Measurements from ENCODE around the gene MUC21.
"Not testable (repeated sequence)": the region's sequence is repeated elsewhere in the genome, so short reads cannot be mapped to it uniquely, and the experiment has no call there.

The MUC21 gene

DNA sequence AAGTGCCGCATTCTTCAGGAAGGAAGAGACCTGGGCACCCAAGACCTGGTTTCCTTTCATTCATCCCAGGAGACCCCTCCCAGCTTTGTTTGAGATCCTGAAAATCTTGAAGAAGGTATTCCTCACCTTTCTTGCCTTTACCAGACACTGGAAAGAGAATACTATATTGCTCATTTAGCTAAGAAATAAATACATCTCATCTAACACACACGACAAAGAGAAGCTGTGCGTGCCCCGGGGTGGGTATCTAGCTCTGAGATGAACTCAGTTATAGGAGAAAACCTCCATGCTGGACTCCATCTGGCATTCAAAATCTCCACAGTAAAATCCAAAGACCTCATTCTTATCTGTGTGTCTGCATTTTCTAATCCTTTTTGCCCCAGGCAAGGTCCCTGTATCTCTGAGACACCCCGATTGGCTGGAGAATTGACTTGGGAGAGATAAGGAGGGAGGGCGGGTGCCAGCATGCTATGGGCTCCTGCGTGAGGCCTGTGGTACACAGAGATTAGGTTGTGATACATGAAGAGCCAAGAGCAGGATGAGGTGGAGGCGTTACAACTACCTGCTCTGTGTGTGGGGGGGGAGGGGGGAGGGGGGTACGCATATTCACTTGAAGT is 4.8 kb downstream of the MUC21 start:
- Mint-ChIP-seq H3K4me1 (peaks cover 17% of the 10 kb centered on the region), H3K27ac (no peak overlapping the region), H3K4me3 (no peak overlapping the region), H3K36me3 (no peaks in the 10 kb centered on the region), H3K9me3 (no peaks in the 10 kb centered on the region), H3K27me3 (no peaks in the 10 kb centered on the region)

DNA sequence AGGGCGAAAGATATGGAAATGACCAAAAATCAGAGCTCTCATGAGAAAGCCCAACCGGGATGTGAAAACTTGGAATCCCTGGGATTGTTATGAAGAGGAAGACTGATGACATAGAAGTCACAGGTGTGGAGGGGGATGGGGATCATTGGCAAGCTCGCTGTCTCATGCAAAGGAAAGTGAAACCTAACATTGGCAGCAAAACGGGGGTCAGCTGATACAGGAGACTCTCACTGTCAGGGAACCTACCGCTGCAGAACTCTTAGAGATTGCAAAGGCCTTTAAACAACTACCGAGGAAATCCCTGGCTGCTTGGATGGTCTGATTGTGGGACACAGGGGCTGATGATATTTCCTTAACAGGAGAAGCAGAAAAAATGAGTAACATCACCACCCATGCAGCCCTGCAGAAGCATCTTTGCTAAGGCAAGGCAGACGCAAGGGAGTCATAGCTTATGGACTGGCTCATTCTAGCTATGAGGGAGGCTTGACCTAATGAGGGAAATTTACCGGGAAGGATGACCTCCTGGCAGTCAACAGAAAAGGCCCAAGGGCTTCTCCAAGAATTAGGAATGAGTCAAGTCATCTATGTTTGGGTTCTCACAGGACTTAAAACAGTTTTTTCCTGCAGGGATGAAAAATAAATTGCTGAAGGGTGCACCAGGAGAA is 7.0 kb downstream of the MUC21 start:
- Mint-ChIP-seq H3K4me3 (peak overlapping the region; percentile 78), H3K27me3 (no peaks in the 10 kb centered on the region)

DNA sequence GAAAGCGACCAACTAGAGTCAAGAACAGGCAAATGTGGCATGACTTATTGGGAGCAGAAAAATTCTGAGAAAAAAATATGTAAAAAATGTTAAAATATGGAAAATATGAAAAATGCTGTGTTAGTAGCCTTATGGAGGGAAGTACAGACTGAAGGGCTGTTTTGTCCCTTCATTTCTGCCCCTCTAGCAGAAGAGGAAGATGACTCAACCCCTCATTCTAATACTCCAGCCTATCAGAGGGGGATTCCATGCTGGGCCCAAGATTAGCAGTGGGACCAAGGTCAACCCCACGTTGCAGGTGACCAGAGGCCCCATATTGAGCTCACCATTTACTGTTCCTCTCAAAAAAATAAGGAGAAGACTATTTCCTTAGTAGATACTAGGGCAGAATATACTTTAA is 8.4 kb downstream of the MUC21 start:
- H3K4me3 Mint-ChIP-seq: no peak overlapping the region
- no peaks in the 10 kb centered on the region for H3K36me3 Mint-ChIP-seq
- no peaks in the 10 kb centered on the region for H3K9me3 Mint-ChIP-seq
- peaks cover 12% of the 10 kb centered on the region for H3K4me1 Mint-ChIP-seq
- H3K27ac Mint-ChIP-seq: no peak overlapping the region
- H3K27me3 Mint-ChIP-seq: no peaks in the 10 kb centered on the region

More for the DNA sequence above, 7.0 kb downstream of the MUC21 start:
- Mint-ChIP-seq H3K4me1 (peaks cover 12% of the 10 kb centered on the region), H3K36me3 (no peaks in the 10 kb centered on the region), H3K9me3 (no peaks in the 10 kb centered on the region), H3K27ac (peak overlapping the region; percentile 30)

DNA sequence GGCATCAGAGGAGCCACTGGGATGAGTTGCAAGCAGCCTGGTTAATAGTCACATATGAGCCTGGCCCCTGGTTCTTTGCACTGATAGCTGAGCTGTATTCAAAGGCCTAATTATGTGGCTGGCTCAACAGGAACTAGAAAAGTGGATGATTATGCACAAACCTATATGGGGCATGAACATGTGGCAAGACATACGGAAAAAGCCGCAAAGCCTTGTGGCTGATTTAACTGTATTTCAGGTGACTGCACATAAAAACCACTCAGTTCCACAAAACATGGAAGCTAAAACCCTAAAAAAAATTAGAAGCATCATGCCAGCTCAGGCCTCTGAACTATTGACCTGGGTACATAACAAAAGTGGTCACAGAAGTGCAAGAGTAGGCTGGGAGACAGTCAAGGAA is 13.8 kb downstream of the MUC21 start:
- Mint-ChIP-seq H3K27me3 (peaks cover 1% of the 10 kb centered on the region), H3K27ac (no peak overlapping the region), H3K36me3 (no peaks in the 10 kb centered on the region), H3K4me3 (no peak overlapping the region), H3K9me3 (no peaks in the 10 kb centered on the region), H3K4me1 (peaks cover 3% of the 10 kb centered on the region)

DNA sequence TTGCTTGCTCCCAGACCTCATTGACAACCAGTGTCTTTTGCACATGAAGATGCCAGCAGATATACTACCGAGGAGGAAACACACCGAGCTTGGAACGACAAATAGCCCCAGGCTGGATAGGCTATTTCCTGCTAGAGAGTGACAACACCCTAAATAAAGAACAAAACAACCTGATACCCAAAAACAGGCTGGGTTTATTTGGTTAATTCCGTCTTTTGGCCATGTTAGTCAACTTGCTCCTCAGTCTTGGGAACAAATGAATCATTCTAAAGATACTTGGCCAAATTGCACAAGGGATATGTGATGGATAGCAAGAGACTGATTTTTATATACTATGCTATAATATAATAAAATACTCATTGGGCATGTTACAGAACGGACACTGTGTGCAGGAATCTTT is 15.3 kb downstream of the MUC21 start:
- no peak overlapping the region for H3K4me3 Mint-ChIP-seq
- no peak overlapping the region for H3K27ac Mint-ChIP-seq
- H3K4me1 Mint-ChIP-seq: peaks cover 3% of the 10 kb centered on the region
- no peaks in the 10 kb centered on the region for H3K36me3 Mint-ChIP-seq
- H3K9me3 Mint-ChIP-seq: no peaks in the 10 kb centered on the region
- H3K27me3 Mint-ChIP-seq: peaks cover 1% of the 10 kb centered on the region

DNA sequence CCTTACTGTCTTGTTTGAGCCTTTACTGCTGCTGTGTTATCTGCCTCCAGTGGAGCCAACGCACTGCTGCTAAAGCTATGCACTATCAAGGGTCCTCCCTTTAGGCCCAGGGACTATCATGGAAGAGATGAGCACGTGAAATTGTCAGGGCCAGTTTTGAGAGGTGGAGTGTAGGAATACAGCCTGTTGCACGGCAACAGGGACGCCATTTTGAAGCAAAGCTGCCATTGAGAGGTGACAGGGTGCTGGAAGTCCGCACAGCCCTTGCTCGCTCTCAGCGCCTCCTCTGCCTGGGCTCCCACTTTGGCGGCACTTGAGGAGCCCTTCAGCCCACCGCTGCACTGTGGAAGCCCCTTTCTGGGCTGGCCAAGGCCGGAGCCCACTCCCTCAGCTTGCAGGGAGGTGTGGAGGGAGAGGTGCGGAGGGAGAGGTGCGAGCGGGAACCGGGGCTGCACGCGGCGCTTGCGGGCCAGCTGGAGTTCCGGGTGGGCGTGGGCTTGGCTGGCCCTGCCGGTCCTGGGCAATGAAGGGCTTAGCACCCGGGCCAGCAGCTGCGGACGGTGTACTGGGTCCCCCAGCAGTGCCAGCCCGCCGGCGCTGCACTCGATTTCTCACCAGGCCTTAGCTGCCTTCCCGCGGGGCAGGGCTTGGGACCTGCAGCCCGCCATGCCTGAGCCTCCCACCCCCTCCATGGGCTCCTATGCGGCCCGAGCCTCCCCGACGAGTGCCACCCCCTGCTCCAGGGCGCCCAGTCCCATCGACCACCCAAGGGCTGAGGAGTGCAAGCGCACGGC is 16.7 kb downstream of the MUC21 start:
- not testable (repeated sequence) for H3K9me3 Mint-ChIP-seq, H3K36me3 Mint-ChIP-seq, H3K27ac Mint-ChIP-seq, H3K4me1 Mint-ChIP-seq, H3K4me3 Mint-ChIP-seq, H3K27me3 Mint-ChIP-seq

DNA sequence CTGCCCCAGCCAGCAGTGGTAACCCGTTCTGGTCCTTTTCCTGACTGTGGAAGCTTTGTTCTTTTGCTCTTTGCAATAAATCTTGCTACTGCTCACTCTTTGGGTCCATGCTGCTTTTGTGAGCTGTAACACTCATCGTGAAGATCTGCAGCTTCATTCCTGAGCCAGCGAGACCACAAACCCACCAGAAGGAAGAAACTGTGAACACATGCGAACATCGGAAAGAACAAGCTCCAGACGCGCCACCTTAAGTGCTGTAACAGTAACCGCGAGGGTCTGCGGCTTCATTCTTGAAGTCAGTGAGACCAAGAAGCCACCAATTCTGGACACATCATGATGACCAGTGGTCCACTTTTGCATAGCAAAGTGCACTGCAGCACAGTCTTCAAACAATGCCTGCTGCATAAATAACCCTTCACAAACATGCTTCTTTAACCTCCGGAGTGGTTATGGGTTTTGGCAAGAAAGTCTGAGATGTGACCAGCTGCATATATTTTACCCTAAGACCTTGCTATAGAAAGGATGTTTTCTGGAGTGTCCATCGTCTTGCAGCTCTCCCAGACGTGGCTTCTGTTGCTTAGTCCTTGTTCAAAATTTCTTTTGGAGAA is 17.9 kb downstream of the MUC21 start:
- no peaks in the 10 kb centered on the region for H3K9me3 Mint-ChIP-seq
- H3K27ac Mint-ChIP-seq: no peak overlapping the region
- H3K4me1 Mint-ChIP-seq: peaks cover 3% of the 10 kb centered on the region
- peaks cover 1% of the 10 kb centered on the region for H3K27me3 Mint-ChIP-seq
- H3K4me3 Mint-ChIP-seq: no peak overlapping the region
- H3K36me3 Mint-ChIP-seq: no peaks in the 10 kb centered on the region

DNA sequence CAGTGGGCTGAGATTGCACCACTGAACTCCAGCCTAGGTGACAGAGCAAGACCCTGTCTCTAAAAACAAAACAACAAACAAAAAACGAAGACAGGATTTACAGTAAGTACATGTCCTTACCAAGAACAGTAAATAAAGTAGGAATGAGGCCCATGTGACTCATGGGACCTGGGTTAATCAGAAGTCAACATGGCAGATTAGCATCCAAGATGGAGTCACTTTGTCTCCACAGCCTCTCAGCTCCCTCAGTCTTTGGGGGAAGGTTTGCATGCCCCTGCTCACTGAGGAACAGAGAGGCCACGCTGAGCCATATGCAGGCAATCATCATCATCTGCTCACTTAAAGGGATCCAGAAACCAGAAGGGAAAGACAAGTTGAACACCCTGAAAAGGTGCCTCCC is 19.0 kb downstream of the MUC21 start:
- no peaks in the 10 kb centered on the region for H3K9me3 Mint-ChIP-seq
- H3K4me1 Mint-ChIP-seq: peaks cover 3% of the 10 kb centered on the region
- H3K27me3 Mint-ChIP-seq: peaks cover 1% of the 10 kb centered on the region
- no peak overlapping the region for H3K4me3 Mint-ChIP-seq
- no peaks in the 10 kb centered on the region for H3K36me3 Mint-ChIP-seq
- no peak overlapping the region for H3K27ac Mint-ChIP-seq

DNA sequence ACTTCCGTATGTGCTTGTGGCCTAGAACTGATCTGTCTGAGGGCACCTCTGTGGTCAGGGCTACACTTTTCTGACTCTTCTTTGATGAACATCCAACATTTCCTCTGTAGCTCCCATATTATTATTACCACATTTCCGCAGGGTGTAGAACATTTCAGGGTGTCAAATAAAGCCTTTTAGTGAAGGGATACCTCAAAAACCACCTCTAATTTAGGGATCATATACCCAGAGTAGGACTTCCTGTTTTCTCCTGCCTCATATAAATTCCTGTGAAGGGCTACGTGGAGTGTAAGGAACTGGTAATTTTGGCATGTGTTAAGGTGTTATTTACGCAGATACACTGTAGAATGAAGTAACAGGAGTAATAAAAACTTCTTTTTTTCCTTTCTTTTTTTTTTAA is 21.3 kb downstream of the MUC21 start:
- no peak overlapping the region for H3K27ac Mint-ChIP-seq
- H3K27me3 Mint-ChIP-seq: peaks cover 3% of the 10 kb centered on the region
- H3K36me3 Mint-ChIP-seq: no peaks in the 10 kb centered on the region
- H3K4me3 Mint-ChIP-seq: no peak overlapping the region
- H3K4me1 Mint-ChIP-seq: peaks cover 3% of the 10 kb centered on the region
- no peaks in the 10 kb centered on the region for H3K9me3 Mint-ChIP-seq

DNA sequence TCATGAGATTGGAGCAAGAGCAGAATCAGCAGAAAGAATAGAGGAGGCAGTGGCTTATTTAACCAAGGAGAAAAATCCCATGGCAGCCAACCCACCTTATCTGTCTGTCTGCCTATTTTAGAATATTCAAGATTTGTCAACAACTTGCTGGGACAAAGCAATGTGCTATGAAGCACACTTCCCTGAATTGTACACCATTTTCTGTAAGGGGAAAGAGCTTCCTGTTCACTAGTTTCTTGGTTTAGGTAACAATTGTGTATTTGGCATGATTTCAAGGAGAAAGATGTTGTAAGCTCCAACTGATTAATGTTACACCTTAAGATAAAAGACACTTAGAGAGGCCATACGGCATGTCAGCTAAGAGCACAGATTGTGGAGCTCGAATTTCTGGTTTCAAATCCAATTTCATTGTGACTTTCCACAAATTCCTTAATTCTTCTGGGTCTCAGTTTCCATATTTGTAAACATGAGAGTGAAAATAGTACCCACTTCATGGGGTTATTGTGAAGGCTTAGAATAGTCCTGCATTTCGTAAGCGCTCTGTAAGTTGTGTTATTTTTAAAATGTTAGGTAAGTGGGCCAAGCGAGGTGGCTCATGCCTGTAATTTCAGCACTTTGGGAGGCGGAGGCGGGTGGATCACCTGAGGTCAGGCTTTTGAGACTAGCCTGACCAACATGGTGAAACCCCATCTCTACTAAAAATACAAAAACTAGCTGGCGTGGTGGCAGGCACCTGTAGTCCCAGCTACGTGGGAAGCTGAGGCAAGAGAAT is 21.9 kb downstream of the MUC21 start:
- Mint-ChIP-seq H3K4me1 (peaks cover 3% of the 10 kb centered on the region), H3K27ac (no peak overlapping the region), H3K4me3 (no peak overlapping the region), H3K36me3 (no peaks in the 10 kb centered on the region), H3K27me3 (peaks cover 2% of the 10 kb centered on the region), H3K9me3 (no peaks in the 10 kb centered on the region)

DNA sequence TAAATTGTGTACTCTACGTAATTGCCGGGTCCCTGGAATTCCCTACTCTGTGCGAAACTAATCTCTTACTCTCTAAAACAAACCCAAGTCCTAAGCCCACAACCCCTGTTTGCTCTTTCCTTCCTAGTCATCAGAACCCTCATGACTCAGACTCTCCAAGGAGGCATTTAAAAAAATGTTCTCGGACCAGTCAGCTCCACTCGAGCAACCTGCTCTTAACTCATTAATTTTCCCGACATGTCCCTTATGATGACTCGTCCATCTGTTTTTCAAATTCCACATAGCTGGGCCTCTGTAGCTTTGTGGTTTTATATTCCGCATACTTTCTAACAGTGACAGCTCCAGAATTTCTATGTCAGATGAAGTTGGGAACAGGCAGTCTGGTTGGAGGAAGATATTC is 24.2 kb downstream of the MUC21 start:
- no peaks in the 10 kb centered on the region for H3K9me3 Mint-ChIP-seq
- peaks cover 4% of the 10 kb centered on the region for H3K27me3 Mint-ChIP-seq
- no peaks in the 10 kb centered on the region for H3K36me3 Mint-ChIP-seq
- no peak overlapping the region for H3K4me3 Mint-ChIP-seq
- no peaks in the 10 kb centered on the region for H3K4me1 Mint-ChIP-seq
- H3K27ac Mint-ChIP-seq: no peak overlapping the region

DNA sequence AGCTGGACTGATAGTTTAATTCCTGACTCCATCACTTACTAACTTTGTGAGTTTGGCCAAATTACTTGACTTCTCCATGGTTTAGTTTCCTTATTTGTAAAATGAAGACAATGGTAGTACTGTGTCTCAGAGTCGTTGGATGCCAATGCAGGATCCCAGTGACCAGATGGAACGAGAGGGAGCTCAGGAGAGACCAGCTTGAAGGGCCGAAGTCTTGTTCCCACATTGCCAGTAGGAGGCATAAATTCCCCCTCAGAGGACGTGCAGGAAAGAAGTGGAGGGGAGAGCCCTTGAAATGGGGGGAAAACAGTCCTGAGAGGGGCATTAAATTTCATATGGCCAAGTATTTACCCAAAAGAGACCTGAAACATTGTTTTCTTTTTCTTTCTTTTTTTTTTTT is 24.6 kb downstream of the MUC21 start:
- peaks cover 4% of the 10 kb centered on the region for H3K27me3 Mint-ChIP-seq
- H3K4me3 Mint-ChIP-seq: no peak overlapping the region
- no peaks in the 10 kb centered on the region for H3K36me3 Mint-ChIP-seq
- H3K9me3 Mint-ChIP-seq: no peaks in the 10 kb centered on the region
- H3K4me1 Mint-ChIP-seq: no peaks in the 10 kb centered on the region
- H3K27ac Mint-ChIP-seq: no peak overlapping the region

DNA sequence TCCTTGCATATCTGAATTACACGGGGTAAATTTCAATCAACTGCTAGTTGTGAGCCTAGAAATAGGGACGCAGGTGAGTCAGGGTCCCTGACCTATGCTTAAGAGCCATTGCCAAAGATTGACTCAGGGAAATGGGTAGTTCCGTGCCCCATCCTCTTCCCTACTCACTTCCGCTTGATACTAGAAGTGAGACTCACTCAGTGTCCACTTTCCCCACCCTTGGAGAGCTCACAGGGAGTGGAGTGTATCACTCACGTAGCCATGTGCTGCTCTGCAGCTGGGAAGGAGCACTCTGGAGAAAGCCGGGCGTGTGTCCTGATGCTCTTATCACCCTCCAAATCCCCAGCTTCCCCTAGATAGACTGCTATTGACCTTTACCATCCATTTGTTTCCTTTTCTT is 26.2 kb downstream of the MUC21 start:
- Mint-ChIP-seq H3K4me1 (no peaks in the 10 kb centered on the region), H3K27ac (no peak overlapping the region), H3K36me3 (peaks cover 2% of the 10 kb centered on the region), H3K27me3 (peaks cover 5% of the 10 kb centered on the region), H3K9me3 (no peaks in the 10 kb centered on the region), H3K4me3 (no peak overlapping the region)

DNA sequence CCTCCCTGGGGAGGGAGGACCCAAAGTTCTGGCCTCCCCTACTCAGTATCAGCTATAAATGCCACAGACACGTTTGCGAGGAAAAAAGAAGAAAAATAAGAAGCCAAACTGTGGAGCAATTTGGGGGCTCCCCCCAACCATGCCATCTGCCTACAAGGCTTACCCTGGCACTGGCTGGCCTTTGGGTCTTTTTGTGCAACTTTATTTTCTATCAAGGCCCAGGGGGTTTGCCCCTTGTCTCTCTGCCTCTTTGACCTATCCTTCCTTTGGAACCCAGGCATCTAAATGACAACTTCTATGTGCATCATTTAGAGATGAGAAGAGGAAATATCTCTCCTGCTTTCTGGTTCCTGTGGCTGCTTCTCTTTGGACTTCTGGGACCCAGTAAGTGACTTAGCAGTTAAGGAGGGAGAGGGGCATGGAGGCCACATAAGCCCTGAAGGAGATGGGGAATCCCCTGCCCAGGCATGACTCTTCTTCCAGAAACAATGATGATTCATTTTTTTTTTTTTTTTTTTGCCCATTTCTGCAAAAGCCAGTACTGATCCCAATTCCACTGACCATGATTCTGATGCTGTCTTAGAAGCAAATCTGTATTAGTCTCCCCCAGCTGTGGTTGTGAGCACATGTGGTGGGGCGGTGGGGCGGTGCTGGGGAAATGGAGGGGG is 27.0 kb downstream of the MUC21 start, which contains the start of gene MUC22:
Gene MUC22 (plus strand): TSS at position 82 of the 668 bp plus-strand sequence. CDS start 233 bp downstream, at position 315.
- peaks cover 6% of the 10 kb centered on the region for H3K27me3 Mint-ChIP-seq
- H3K9me3 Mint-ChIP-seq: no peaks in the 10 kb centered on the region
- no peak within 1 kb of the TSS for H3K4me3 Mint-ChIP-seq
- H3K36me3 Mint-ChIP-seq: peaks cover 2% of the 10 kb centered on the region
- H3K27ac Mint-ChIP-seq: peak within 1 kb of the TSS; percentile 43
- no peaks in the 10 kb centered on the region for H3K4me1 Mint-ChIP-seq

DNA sequence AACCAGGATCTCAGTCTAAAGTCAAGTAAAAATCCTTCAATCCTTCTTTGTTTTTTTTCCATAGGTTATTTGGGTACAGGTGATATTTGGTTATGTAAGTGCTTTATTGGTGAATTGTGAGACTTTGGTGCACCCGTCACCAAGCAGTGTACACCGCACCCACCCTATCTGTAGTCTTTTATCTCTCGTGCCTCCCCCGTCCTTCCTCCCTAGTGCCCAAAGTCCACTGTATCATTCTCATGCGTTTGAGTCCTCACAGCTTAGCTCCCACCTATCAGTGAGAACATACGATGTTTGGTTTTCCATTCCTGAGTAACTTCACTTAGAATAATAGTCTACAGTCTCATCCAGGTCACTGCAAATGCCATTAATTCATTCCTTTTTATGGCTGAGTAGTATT is 27.6 kb downstream of the MUC21 start:
- peaks cover 6% of the 10 kb centered on the region for H3K27me3 Mint-ChIP-seq
- no peaks in the 10 kb centered on the region for H3K9me3 Mint-ChIP-seq
- no peak overlapping the region for H3K4me3 Mint-ChIP-seq
- H3K4me1 Mint-ChIP-seq: no peaks in the 10 kb centered on the region
- H3K36me3 Mint-ChIP-seq: peaks cover 5% of the 10 kb centered on the region
- H3K27ac Mint-ChIP-seq: no peak overlapping the region
